K562 (cell line): Measurements from ENCODE around the gene PCID2. TPM values are rescaled to one million over a fixed set of nuclear protein-coding genes. Genes with fewer than 3 reads are reported as not detected.

Experiments used
- ATAC-seq: fragments of 200-7000 bp; cut with Tn5 transposase; 3 replicates; pipeline ENCODE4 v1.9.1; 2020; ENCODE audit warnings: moderate library complexity
- BruUV-seq: library from RNA; stranded (reverse); fragments of 400-500 nt; replicated peaks from 2 replicates; lab custom pipeline; 2021; lab: Mats Ljungman, UMichigan
- CTCF ChIA-PET: fragments of 300-600 bp; formaldehyde crosslinking; extraction: SDS; loops from one replicate; lab custom pipeline; 2021; ENCODE audit warnings: low intra/inter-chr PET ratio; lab: Yijun Ruan, JAX
- POLR2A ChIA-PET: fragments of 300-600, 350-650 bp; sonication (Branson Sonifier 250); formaldehyde crosslinking; extraction: SDS; loops from one replicate; lab custom pipeline; 2021; ENCODE audit warnings: antibody characterized with exemption, inconsistent platforms; lab: Yijun Ruan, JAX
- DNase-seq, 4 experiments: peaks; one replicate each; pipeline versions ENCODE4 v3.0.0 to v3.0.0-alpha.2; 2011 to 2018; ENCODE audit warnings: low spot score in 3 of 4, mixed read lengths in 3 of 4; ENCODE audit errors: extremely low read depth in 1 of 4
- FAIRE-seq: peaks from 2 replicates; lab custom pipeline; 2011; peaks lifted over from hg19 to GRCh38; lab: Jason Lieb, UNC
- H2AFZ ChIP-seq: 2 replicates; pipeline ENCODE4 v1.6.0; 2011; ENCODE audit warnings: low read depth, low read length, control low read depth, inconsistent platforms
- H3K27ac ChIP-seq: fragments of 200-600 bp; 3 replicates; pipeline ENCODE4 v1.8.0; 2011; ENCODE audit warnings: low read depth, mild to moderate bottlenecking, control low read depth, inconsistent platforms, low read length, moderate library complexity, mixed read lengths; ENCODE audit errors: extremely low read depth
- H3K27me3 ChIP-seq, 2 experiments: fragments of 300-600 bp in 1 of 2; 2 replicates in 1 of 2; 3 replicates in 1 of 2; pipeline versions ENCODE4 v1.6.0 to v1.8.0; 2011; ENCODE audit warnings: inconsistent platforms in 2 of 2, low read length in 2 of 2, mild to moderate bottlenecking in 1 of 2, mixed read lengths in 1 of 2, moderate library complexity in 1 of 2; ENCODE audit not compliant: control insufficient read depth in 2 of 2, insufficient read depth in 2 of 2
- H3K36me3 ChIP-seq: fragments of 300-600 bp; 3 replicates; pipeline ENCODE4 v1.8.0; 2011; ENCODE audit warnings: mild to moderate bottlenecking, low read length, inconsistent platforms; ENCODE audit not compliant: control insufficient read depth, insufficient read depth
- H3K4me1 ChIP-seq, 2 experiments: fragments of 200-600 bp in 1 of 2; replicated peaks in 1 of 2; 2 replicates in 1 of 2; 3 replicates in 1 of 2; pipeline versions ENCODE4 v1.5.1 to v1.8.0; 2011; ENCODE audit warnings: inconsistent platforms in 2 of 2, low read length in 2 of 2, mild to moderate bottlenecking in 1 of 2, mixed read lengths in 1 of 2, moderate library complexity in 1 of 2; ENCODE audit not compliant: control insufficient read depth in 2 of 2, insufficient read depth in 2 of 2
- H3K4me2 ChIP-seq: 2 replicates; pipeline ENCODE4 v1.6.1; 2011; ENCODE audit warnings: low read length, control low read depth, inconsistent platforms, mixed read lengths; ENCODE audit not compliant: insufficient read depth
- H3K4me3 ChIP-seq: fragments of 200-600 bp; sonication (generic), shearing (Covaris generic); 2 replicates; pipeline ENCODE4 v1.5.1; 2016; ENCODE audit warnings: control low read depth, inconsistent platforms
- H3K79me2 ChIP-seq: fragments of 200-600 bp; 3 replicates; pipeline ENCODE4 v1.8.0; 2011; ENCODE audit warnings: low read length, inconsistent platforms; ENCODE audit not compliant: control insufficient read depth, insufficient read depth
- H3K9ac ChIP-seq, 2 experiments: 2 replicates each; pipeline versions ENCODE4 v1.6.0 to v1.6.1; 2011; ENCODE audit warnings: low read depth in 2 of 2, low read length in 2 of 2, control low read depth in 1 of 2, inconsistent platforms in 1 of 2, mild to moderate bottlenecking in 1 of 2, mixed read lengths in 1 of 2; ENCODE audit not compliant: insufficient read depth in 1 of 2
- H3K9me1 ChIP-seq: one replicate; pipeline ENCODE4 v1.6.0; 2011; ENCODE audit warnings: inconsistent platforms, mild to moderate bottlenecking, low read length, moderate library complexity; ENCODE audit not compliant: control insufficient read depth, insufficient read depth
- H3K9me3 ChIP-seq: replicated peaks from 2 replicates; pipeline ENCODE4 v1.5.1; 2011; ENCODE audit warnings: low read depth, low read length, inconsistent platforms; ENCODE audit not compliant: control insufficient read depth, insufficient read depth
- H4K20me1 ChIP-seq: replicated peaks from 2 replicates; pipeline ENCODE4 v1.6.1; 2011; ENCODE audit warnings: low read length, inconsistent platforms, mixed read lengths; ENCODE audit not compliant: control insufficient read depth, insufficient read depth
- GATAD2A ChIP-seq: fragments of 450-650 bp; IDR thresholded peaks from 2 replicates; pipeline ENCODE4 v1.6.1; 2017
- HDAC1 ChIP-seq, 2 experiments: fragments of 450-650 bp; IDR thresholded peaks; 2 replicates each; pipeline ENCODE4 v1.6.1; 2016 to 2017; ENCODE audit warnings: inconsistent platforms in 1 of 2, mild to moderate bottlenecking in 1 of 2, moderate library complexity in 1 of 2
- KLF10 ChIP-seq: fragments of 250-450 bp; sonication (Bioruptor Pico); IDR thresholded peaks from 2 replicates; pipeline ENCODE4 v1.6.1; 2021; ENCODE audit warnings: matching md5 sums
- NCOA1 ChIP-seq: fragments of 450-650 bp; IDR thresholded peaks from 2 replicates; pipeline ENCODE4 v1.6.1; 2016; ENCODE audit warnings: low read depth
- NKRF ChIP-seq: fragments of 450-650 bp; IDR thresholded peaks from 2 replicates; pipeline ENCODE4 v1.6.1; 2016; ENCODE audit warnings: borderline replicate concordance
- YY1 ChIP-seq, 3 experiments: IDR thresholded peaks; 2 replicates each; pipeline ENCODE4 v1.6.1; 2011; ENCODE audit warnings: low read length in 2 of 3, mild to moderate bottlenecking in 2 of 3, moderate library complexity in 2 of 3, borderline replicate concordance in 1 of 3, control low read depth in 1 of 3, low read depth in 1 of 3; ENCODE audit not compliant: insufficient read depth in 3 of 3, insufficient replicate concordance in 2 of 3, control insufficient read depth in 1 of 3, insufficient read length in 1 of 3; ENCODE audit errors: extremely low read depth in 1 of 3
- ZBTB26 ChIP-seq: fragments of 450-650 bp; formaldehyde crosslinking; IDR thresholded peaks from 2 replicates; pipeline ENCODE4 v1.4.0; 2022; ENCODE audit warnings: missing genetic modification characterization
- ZNF717 ChIP-seq: fragments of 250-450 bp; sonication (Bioruptor Pico); IDR thresholded peaks from 2 replicates; pipeline ENCODE4 v1.5.0; 2021
- WGBS: fragments of 100-300 bp; shearing (Covaris generic); methylation state at CpG from one replicate; pipeline ENCODE4 v1.1.6; 2016; ENCODE audit warnings: low coverage, mixed read lengths; ENCODE audit not compliant: insufficient coverage; ENCODE audit errors: missing lambda C conversion rate; 5-methylcytosine and 5-hydroxymethylcytosine counted together
- in situ Hi-C: fragments of 300-500 bp; cut with MboI; formaldehyde crosslinking; loops from 4 replicates; pipeline ENCODE4 v1.15.0; 2018; ENCODE audit warnings: inconsistent platforms, mixed read lengths
- intact Hi-C: fragments of 100-400 bp; cut with micrococcal nuclease; formaldehyde crosslinking; loops from 2 replicates; pipeline ENCODE4 v1.14.2; 2022
- polyA plus RNA-seq, 8 experiments: library from polyadenylated mRNA; depleted of rRNA in 4 of 8; stranded (reverse) in 5 of 8; unstranded in 3 of 8; fragments of >200 nt; fragmentation: Nextera tagmentation in 2 of 8; fragmentation: Illumina TruSeq in 1 of 8; extraction: Ambion mirVana in 2 of 8; extraction: Trizol in 1 of 8; gene quantifications; 2 replicates each; pipeline versions ENCODE4 v1.2.1 to v1.2.3, GENCODE V29; 2011 to 2014; ENCODE audit warnings: inconsistent platforms in 1 of 8, missing spikeins in 1 of 8
- total RNA-seq, 7 experiments: library from RNA; depleted of rRNA in 6 of 7; stranded (reverse); fragments of >200 nt in 6 of 7; fragmentation: Illumina TruSeq in 2 of 7; extraction: Trizol in 2 of 7; gene quantifications; 2 replicates each; pipeline versions ENCODE4 v1.2.1 to v1.2.3, GENCODE V29; 2011 to 2021; ENCODE audit warnings: low replicate concordance in 1 of 7

PCID2 gene
- total and polyA plus RNA-seq, 9 of the 15 experiments (the other 6 are each of a cell fraction or from before 2014, with no cell fraction given) = 39.6 to 117 (median 59.6) TPM

- Histone ChIP-seq H2AFZ (no peak overlapping the region), H3K4me3 (no peak overlapping the region), H3K9ac (no peak overlapping the region), H4K20me1 (peaks cover 6% of the 10 kb centered on the region; the same call in 1 of the 2 replicates), H3K4me2 (no peak overlapping the region), H3K9me3 (no peaks in the 10 kb centered on the region), H3K79me2 (peaks cover 34% of the 10 kb centered on the region), H3K27me3 (no peaks in the 10 kb centered on the region), H3K4me1 (peaks cover 0 to 3% of the 10 kb centered on the region in 2 experiments; a peak in 2 of 5 replicates), H3K36me3 (peaks cover 84% of the 10 kb centered on the region), H3K9me1 (peaks cover 5% of the 10 kb centered on the region), H3K27ac (no peak overlapping the region)
- CTCF ChIA-PET = no interaction called here
- intact Hi-C loops (no loop called here), in situ Hi-C loops (no loop called here)
- TF ChIP-seq HDAC1 (IDR thresholded peaks at IDR 0.05) (no peak), ZBTB26 (no peak), NCOA1 (no peak), KLF10 (CRISPR knock-in tag) (no peak), YY1 (IDR thresholded peaks at IDR 0.05; ENCODE audit: borderline replicate concordance in 1 of 3, control insufficient read depth in 1 of 3, extremely low read depth in 1 of 3, insufficient read depth in 3 of 3, insufficient read length in 1 of 3, insufficient replicate concordance in 2 of 3, low read depth in 1 of 3, low read length in 2 of 3) (no peak), ZNF717 (CRISPR knock-in tag) (no peak), GATAD2A (no peak), NKRF (no peak)
- POLR2A ChIA-PET = interaction anchor here (0.6 kb wide), 1 partner anchor 112 kb away, joined by 3 read pairs; no protein-coding TSS in a partner anchor
- no TSS peak for BruUV-seq
- FAIRE-seq = no peak
- 94% methylated on average over 7 of the region's 7 CpGs for WGBS
- ATAC-seq = no peak
- DNase-seq = no peak
Observed at GRCh38 chr13:113226873-113227450, 18.5 kb upstream of the PCID2 start.
